PFSK-1 (cell line): ENCODE measurements around the gene CSNK1G2.

Experiments
- TAF1 ChIP-seq: IDR thresholded peaks from 2 replicates; pipeline ENCODE4 v1.6.1; 2012; ENCODE audit warnings: low read length, control low read depth, borderline replicate concordance; ENCODE audit not compliant: insufficient read depth
- TF ChIP-seq, protein P1 (sequence below), 2 experiments: IDR thresholded peaks; 2 replicates each; pipeline versions ENCODE4 v1.6.1 to v1.8.0; 2011 to 2012; ENCODE audit warnings: low read depth in 2 of 2, low read length in 2 of 2, control low read depth in 1 of 2, inconsistent platforms in 1 of 2, mild to moderate bottlenecking in 1 of 2, moderate library complexity in 1 of 2; ENCODE audit not compliant: insufficient read depth in 1 of 2

- TF ChIP-seq TAF1, result no peak
- TF ChIP-seq, protein P1, sequence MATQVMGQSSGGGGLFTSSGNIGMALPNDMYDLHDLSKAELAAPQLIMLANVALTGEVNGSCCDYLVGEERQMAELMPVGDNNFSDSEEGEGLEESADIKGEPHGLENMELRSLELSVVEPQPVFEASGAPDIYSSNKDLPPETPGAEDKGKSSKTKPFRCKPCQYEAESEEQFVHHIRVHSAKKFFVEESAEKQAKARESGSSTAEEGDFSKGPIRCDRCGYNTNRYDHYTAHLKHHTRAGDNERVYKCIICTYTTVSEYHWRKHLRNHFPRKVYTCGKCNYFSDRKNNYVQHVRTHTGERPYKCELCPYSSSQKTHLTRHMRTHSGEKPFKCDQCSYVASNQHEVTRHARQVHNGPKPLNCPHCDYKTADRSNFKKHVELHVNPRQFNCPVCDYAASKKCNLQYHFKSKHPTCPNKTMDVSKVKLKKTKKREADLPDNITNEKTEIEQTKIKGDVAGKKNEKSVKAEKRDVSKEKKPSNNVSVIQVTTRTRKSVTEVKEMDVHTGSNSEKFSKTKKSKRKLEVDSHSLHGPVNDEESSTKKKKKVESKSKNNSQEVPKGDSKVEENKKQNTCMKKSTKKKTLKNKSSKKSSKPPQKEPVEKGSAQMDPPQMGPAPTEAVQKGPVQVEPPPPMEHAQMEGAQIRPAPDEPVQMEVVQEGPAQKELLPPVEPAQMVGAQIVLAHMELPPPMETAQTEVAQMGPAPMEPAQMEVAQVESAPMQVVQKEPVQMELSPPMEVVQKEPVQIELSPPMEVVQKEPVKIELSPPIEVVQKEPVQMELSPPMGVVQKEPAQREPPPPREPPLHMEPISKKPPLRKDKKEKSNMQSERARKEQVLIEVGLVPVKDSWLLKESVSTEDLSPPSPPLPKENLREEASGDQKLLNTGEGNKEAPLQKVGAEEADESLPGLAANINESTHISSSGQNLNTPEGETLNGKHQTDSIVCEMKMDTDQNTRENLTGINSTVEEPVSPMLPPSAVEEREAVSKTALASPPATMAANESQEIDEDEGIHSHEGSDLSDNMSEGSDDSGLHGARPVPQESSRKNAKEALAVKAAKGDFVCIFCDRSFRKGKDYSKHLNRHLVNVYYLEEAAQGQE (IDR thresholded peaks at IDR 0.05; ENCODE audit: insufficient read depth in 1 of 2, low read depth in 2 of 2, low read length in 2 of 2), result no peak
These were observed 36.1 kb downstream of the CSNK1G2 start for GRCh38 chr19:1977120-1977519.
